Measurements from ENCODE around the gene PCDH15.

PCDH15 gene

GRCh38 chr10:54702583-54703485, 98.2 kb downstream of the PCDH15 start:
- no peak for DNase-seq

GRCh38 chr10:54691331-54691730, 109.7 kb downstream of the PCDH15 start:
- DNase-seq = no peak

GRCh38 chr10:54682554-54682953, 118.5 kb downstream of the PCDH15 start:
- DNase-seq = no peak

- no peak for DNase-seq
Observed at GRCh38 chr10:54681136-54681535, 119.9 kb downstream of the PCDH15 start.

GRCh38 chr10:54667136-54667535, 133.9 kb downstream of the PCDH15 start:
- no peak for DNase-seq

- no peak for DNase-seq
Observed at GRCh38 chr10:54666192-54666591, 134.8 kb downstream of the PCDH15 start.

GRCh38 chr10:54665095-54665494, 135.9 kb downstream of the PCDH15 start:
- no peak for DNase-seq

GRCh38 chr10:54660397-54660796, 140.6 kb downstream of the PCDH15 start:
- no peak for DNase-seq

- DNase-seq = no peak
Observed at GRCh38 chr10:54656643-54657042, 144.4 kb downstream of the PCDH15 start.

GRCh38 chr10:54653518-54653917, 147.5 kb downstream of the PCDH15 start:
- no peak for DNase-seq

GRCh38 chr10:54650547-54650946, 150.5 kb downstream of the PCDH15 start:
- no peak for DNase-seq

GRCh38 chr10:54622017-54622416, 179.0 kb downstream of the PCDH15 start:
- DNase-seq = no peak

GRCh38 chr10:54620352-54620751, 180.7 kb downstream of the PCDH15 start:
- DNase-seq = no peak

GRCh38 chr10:54614072-54614471, 187.0 kb downstream of the PCDH15 start:
- no peak for DNase-seq

- no peak for DNase-seq
Observed at GRCh38 chr10:54613162-54613561, 187.9 kb downstream of the PCDH15 start.

- no peak for DNase-seq
Observed at GRCh38 chr10:54609423-54609822, 191.6 kb downstream of the PCDH15 start.

- DNase-seq = no peak
Observed at GRCh38 chr10:54607983-54608382, 193.0 kb downstream of the PCDH15 start.

GRCh38 chr10:54594289-54594688, 206.7 kb downstream of the PCDH15 start:
- no peak for DNase-seq

- DNase-seq = no peak
Observed at GRCh38 chr10:54587971-54588370, 213.1 kb downstream of the PCDH15 start.

GRCh38 chr10:54585572-54585971, 215.5 kb downstream of the PCDH15 start:
- no peak for DNase-seq

GRCh38 chr10:54577682-54578081, 223.3 kb downstream of the PCDH15 start:
- DNase-seq = no peak

GRCh38 chr10:54576541-54576940, 224.5 kb downstream of the PCDH15 start:
- no peak for DNase-seq

GRCh38 chr10:54559498-54559897, 241.5 kb downstream of the PCDH15 start:
- DNase-seq = no peak

- no peak for DNase-seq
Observed at GRCh38 chr10:54554028-54554427, 247.0 kb downstream of the PCDH15 start.

- DNase-seq = no peak
Observed at GRCh38 chr10:54550016-54550415, 251.0 kb downstream of the PCDH15 start.
